CD14-positive monocyte (primary cell): ENCODE measurements around the gene GPR52. TPM values are rescaled to one million over a fixed set of nuclear protein-coding genes. Genes with fewer than 3 reads are reported as not detected.

ENCODE experiments used
- DNase-seq, 3 donors: peaks; one replicate each; pipeline ENCODE4 v3.0.0-alpha.2; 2011 to 2022
- H2AFZ ChIP-seq: 2 replicates; pipeline ENCODE4 v1.6.0; 2012; ENCODE audit warnings: mild to moderate bottlenecking, low read depth, low read length, inconsistent platforms; ENCODE audit not compliant: insufficient read depth, poor library complexity, severe bottlenecking
- H3K27ac ChIP-seq, 2 donors: 1 replicate in 1 of 2; 2 replicates in 1 of 2; pipeline ENCODE4 v1.5.1; 2012 to 2013; ENCODE audit warnings: low read length in 2 of 2, control low read depth in 1 of 2, inconsistent platforms in 1 of 2, low read depth in 1 of 2, mild to moderate bottlenecking in 1 of 2
- H3K27me3 ChIP-seq, 2 donors: one replicate each; pipeline versions ENCODE4 v1.6.0 to v1.6.1; 2011 to 2013; ENCODE audit warnings: low read length in 2 of 2; ENCODE audit not compliant: control insufficient read depth in 2 of 2, insufficient read depth in 2 of 2
- H3K36me3 ChIP-seq, 2 donors: replicated peaks in 1 of 2; 1 replicate in 1 of 2; 2 replicates in 1 of 2; pipeline versions ENCODE4 v1.5.1 to v1.6.1; 2012 to 2013; ENCODE audit warnings: low read length in 2 of 2, control low read depth in 1 of 2, inconsistent platforms in 1 of 2, mild to moderate bottlenecking in 1 of 2; ENCODE audit not compliant: insufficient read depth in 2 of 2, control insufficient read depth in 1 of 2
- H3K4me1 ChIP-seq, 2 donors: 1 replicate in 1 of 2; 2 replicates in 1 of 2; pipeline versions ENCODE4 v1.5.1 to v1.6.1; 2012 to 2013; ENCODE audit warnings: low read length in 2 of 2, control low read depth in 1 of 2, inconsistent platforms in 1 of 2, mild to moderate bottlenecking in 1 of 2, moderate library complexity in 1 of 2; ENCODE audit not compliant: insufficient read depth in 2 of 2, control insufficient read depth in 1 of 2
- H3K4me2 ChIP-seq: replicated peaks from 2 replicates; pipeline ENCODE3; 2012; ENCODE audit warnings: low read length, moderate library complexity, mild to moderate bottlenecking; ENCODE audit not compliant: poor library complexity, severe bottlenecking; ENCODE audit errors: extremely low read depth
- H3K4me3 ChIP-seq, 3 experiments: fragments of 200-600 bp in 1 of 3; sonication (generic) in 1 of 3; replicated peaks in 1 of 3; 1 replicate in 2 of 3; 2 replicates in 1 of 3; pipeline ENCODE4 v1.5.1; 2011 to 2013; ENCODE audit warnings: low read length in 3 of 3, mild to moderate bottlenecking in 3 of 3, control low read depth in 2 of 3, low read depth in 2 of 3, inconsistent platforms in 1 of 3, moderate library complexity in 1 of 3
- H3K79me2 ChIP-seq: 2 replicates; pipeline ENCODE4 v1.6.0; 2012; ENCODE audit warnings: mild to moderate bottlenecking, control low read depth, inconsistent platforms, low read length, moderate library complexity; ENCODE audit not compliant: insufficient read depth
- H3K9ac ChIP-seq: 2 replicates; pipeline ENCODE4 v1.6.0; 2017; ENCODE audit warnings: low read length, mild to moderate bottlenecking; ENCODE audit not compliant: insufficient read depth, poor library complexity, severe bottlenecking
- H3K9me3 ChIP-seq, 2 donors: replicated peaks in 1 of 2; 1 replicate in 1 of 2; 2 replicates in 1 of 2; pipeline versions ENCODE4 v1.5.1 to v1.6.1; 2012 to 2013; ENCODE audit warnings: low read length in 2 of 2, control low read depth in 1 of 2; ENCODE audit not compliant: control insufficient read depth in 1 of 2, insufficient read depth in 1 of 2
- H4K20me1 ChIP-seq: 2 replicates; pipeline ENCODE4 v1.6.0; 2012; ENCODE audit warnings: mild to moderate bottlenecking, low read length, control low read depth, moderate library complexity; ENCODE audit not compliant: insufficient read depth
- H3K27ac Mint-ChIP-seq, 7 donors: one replicate each; pipeline ENCODE4 v1.8.0; 2020; ENCODE audit warnings: mild to moderate bottlenecking in 7 of 7, mixed read lengths in 7 of 7, moderate library complexity in 6 of 7, inconsistent platforms in 2 of 7
- H3K27me3 Mint-ChIP-seq, 3 donors: one replicate each; pipeline ENCODE4 v1.8.0; 2021 to 2022; ENCODE audit warnings: low read depth in 3 of 3, mild to moderate bottlenecking in 3 of 3, mixed read lengths in 3 of 3, moderate library complexity in 3 of 3, inconsistent platforms in 1 of 3
- H3K36me3 Mint-ChIP-seq, 2 donors: one replicate each; pipeline ENCODE4 v1.8.0; 2020; ENCODE audit warnings: mixed read lengths in 2 of 2, inconsistent platforms in 1 of 2, mild to moderate bottlenecking in 1 of 2
- H3K4me1 Mint-ChIP-seq: one replicate; pipeline ENCODE4 v1.8.0; 2020; ENCODE audit warnings: mild to moderate bottlenecking, mixed read lengths
- H3K4me3 Mint-ChIP-seq, 2 donors: one replicate each; pipeline ENCODE4 v1.8.0; 2020; ENCODE audit warnings: mild to moderate bottlenecking in 2 of 2, mixed read lengths in 2 of 2, moderate library complexity in 1 of 2
- H3K9me3 Mint-ChIP-seq, 7 donors: one replicate each; pipeline ENCODE4 v1.8.0; 2020 to 2022; ENCODE audit warnings: mixed read lengths in 7 of 7, mild to moderate bottlenecking in 6 of 7, moderate library complexity in 6 of 7, inconsistent platforms in 2 of 7
- CTCF ChIP-seq: fragments of 200-600 bp; IDR thresholded peaks from one replicate; pipeline ENCODE4 v1.8.0; 2022; ENCODE audit warnings: antibody characterized with exemption, mild to moderate bottlenecking
- WGBS: methylation state at CpG from one replicate; pipeline ENCODE4 v1.1.5; 2013; ENCODE audit warnings: missing lambda C conversion rate; ENCODE audit not compliant: insufficient coverage; 5-methylcytosine and 5-hydroxymethylcytosine counted together
- intact Hi-C, 2 donors: fragments of 100-400 bp; cut with micrococcal nuclease; formaldehyde crosslinking; loops; one replicate each; pipeline versions ENCODE4 v1.15.0 to v1.15.1; 2023
- polyA plus RNA-seq, 3 donors: library from polyadenylated mRNA; depleted of rRNA in 1 of 3; unstranded in 2 of 3; stranded (reverse) in 1 of 3; fragments of 300-500 nt in 2 of 3; fragments of >200 nt in 1 of 3; fragmentation: Illumina TruSeq in 2 of 3; gene quantifications; 1 replicate in 2 of 3; 2 replicates in 1 of 3; pipeline ENCODE4 v1.2.3, GENCODE V29; 2012 to 2021

GPR52 gene
- polyA plus RNA-seq, 3 donors, result 0.21 TPM; not detected in 2

- no peak overlapping the region for H3K4me2 ChIP-seq
- no peak overlapping the region for H3K9ac ChIP-seq
- Mint-ChIP-seq H3K27ac (peak overlapping the region in 2 of 7 donors; percentile 77 to 83), H3K27me3 (no peaks in the 10 kb centered on the region), H3K36me3 (no peaks in the 10 kb centered on the region), H3K4me3 (no peak overlapping the region), H3K4me1 (no peaks in the 10 kb centered on the region), H3K9me3 (peaks cover 0 to 3% (median 2%) of the 10 kb centered on the region in 7 donors)
- TF ChIP-seq CTCF, result no peak
- H3K9me3 ChIP-seq, result no peaks in the 10 kb centered on the region
- H3K27me3 ChIP-seq, result no peaks in the 10 kb centered on the region
- H3K36me3 ChIP-seq, result no peaks in the 10 kb centered on the region
- DNase-seq, result no peak
- H3K4me1 ChIP-seq, result no peaks in the 10 kb centered on the region
- H4K20me1 ChIP-seq, result no peaks in the 10 kb centered on the region
- no peak overlapping the region for H3K4me3 ChIP-seq
- no peaks in the 10 kb centered on the region for H3K79me2 ChIP-seq
- H3K27ac ChIP-seq, result no peak overlapping the region
- H2AFZ ChIP-seq, result no peak overlapping the region
- 92% methylated on average over 3 of the region's 6 CpGs for WGBS
- intact Hi-C loops, result no loop called here
These were observed 1.9 kb upstream of the GPR52 start for GRCh38 chr1:174445817-174446216.

- 80% methylated on average over 2 of the region's 5 CpGs for WGBS
These were observed 743 bp downstream of the GPR52 start for GRCh38 chr1:174448531-174448883.

More at GRCh38 chr1:174448531-174448883, 743 bp downstream of the GPR52 start:
- H3K4me3 Mint-ChIP-seq, result no peak overlapping the region
- H3K79me2 ChIP-seq, result no peaks in the 10 kb centered on the region
- peaks cover 0 to 3% of the 10 kb centered on the region in 2 donors for H3K9me3 ChIP-seq
- no peak overlapping the region for H2AFZ ChIP-seq
- no peak overlapping the region for H3K4me3 ChIP-seq
- H3K4me1 ChIP-seq, result no peaks in the 10 kb centered on the region
- no peak overlapping the region for H3K4me2 ChIP-seq
- no peaks in the 10 kb centered on the region for H4K20me1 ChIP-seq
- no peaks in the 10 kb centered on the region for H3K4me1 Mint-ChIP-seq
- no peak overlapping the region for H3K9ac ChIP-seq
- H3K27ac ChIP-seq, result no peak overlapping the region
- H3K27me3 Mint-ChIP-seq, result no peaks in the 10 kb centered on the region
- H3K9me3 Mint-ChIP-seq, result peaks cover 0 to 3% (median 2%) of the 10 kb centered on the region in 7 donors
- no peaks in the 10 kb centered on the region for H3K36me3 ChIP-seq
- no peak for TF ChIP-seq CTCF
- H3K27me3 ChIP-seq, result no peaks in the 10 kb centered on the region
- H3K36me3 Mint-ChIP-seq, result no peaks in the 10 kb centered on the region
- intact Hi-C loops, result no loop called here
- no peak overlapping the region for H3K27ac Mint-ChIP-seq
- DNase-seq, result no peak
